Limb (tissue), 2 donors: Measurements from ENCODE around the gene PPM1N.
"Not testable (repeated sequence)": the region's sequence is repeated elsewhere in the genome, so short reads cannot be mapped to it uniquely, and the experiment has no call there.

ENCODE experiments used
- DNase-seq, 2 donors: peaks; one replicate each; pipeline ENCODE4 v3.0.0-alpha.2; 2016; ENCODE audit errors: extremely low spot score in 2 of 2

Gene PPM1N

GRCh38 chr19:45507872-45508416 lies 9.7 kb downstream of the PPM1N start:
- DNase-seq = peak in 1 of 2 donors; percentile 58

- peak in 1 of 2 donors; percentile 67 for DNase-seq
Measured at GRCh38 chr19:45508417-45508860, 10.2 kb downstream of the PPM1N start.

- DNase-seq = peak in 1 of 2 donors; percentile 65
Measured at GRCh38 chr19:45508861-45509691, 10.8 kb downstream of the PPM1N start.

GRCh38 chr19:45509692-45510015 lies 11.4 kb downstream of the PPM1N start:
- no peak for DNase-seq

GRCh38 chr19:45510352-45510751 lies 12.1 kb downstream of the PPM1N start:
- not testable (repeated sequence) for DNase-seq

- DNase-seq = no peak
Measured at GRCh38 chr19:45511074-45511473, 12.8 kb downstream of the PPM1N start.

- DNase-seq = no peak
Measured at GRCh38 chr19:45512881-45513483, 14.7 kb downstream of the PPM1N start.

GRCh38 chr19:45514376-45515051 lies 16.3 kb downstream of the PPM1N start:
- no peak for DNase-seq

- no peak for DNase-seq
Measured at GRCh38 chr19:45515081-45515624, 16.9 kb downstream of the PPM1N start.

- DNase-seq = no peak
Measured at GRCh38 chr19:45515807-45516401, 17.7 kb downstream of the PPM1N start.

GRCh38 chr19:45517238-45517637 lies 19.0 kb downstream of the PPM1N start:
- no peak for DNase-seq

GRCh38 chr19:45517641-45518468 lies 19.6 kb downstream of the PPM1N start:
- no peak for DNase-seq

- DNase-seq = no peak
Measured at GRCh38 chr19:45518469-45518826, 20.2 kb downstream of the PPM1N start.

GRCh38 chr19:45522010-45522941 lies 24.0 kb downstream of the PPM1N start:
- no peak for DNase-seq

- peak; percentile 83 to 90 for DNase-seq
Measured at GRCh38 chr19:45523642-45524256, 25.5 kb downstream of the PPM1N start.

GRCh38 chr19:45524575-45525129 lies 26.4 kb downstream of the PPM1N start:
- no peak for DNase-seq

- DNase-seq = peak in 1 of 2 donors; percentile 61
Measured at GRCh38 chr19:45526143-45526542, 27.9 kb downstream of the PPM1N start.

GRCh38 chr19:45526971-45527370 lies 28.7 kb downstream of the PPM1N start:
- no peak for DNase-seq

- DNase-seq = no peak
Measured at GRCh38 chr19:45527731-45528130, 29.5 kb downstream of the PPM1N start.
